Endothelial cell of umbilical vein (primary cell): ENCODE measurements around the gene ALDOA. TPM values are rescaled to one million over a fixed set of nuclear protein-coding genes. Genes with fewer than 3 reads are reported as not detected.
A peak's percentile ranks its signal among the peaks of the same experiment; 100 is the strongest.

Experiments used
- BruUV-seq: library from RNA; stranded (reverse); fragments of 400-500 nt; replicated peaks from 2 replicates; lab custom pipeline; 2021; lab: Mats Ljungman, UMichigan
- CTCF ChIA-PET: fragments of 300-600, 350-600 bp; sonication (Branson Sonifier 250); formaldehyde crosslinking; loops from one replicate; lab custom pipeline; 2021; ENCODE audit warnings: antibody characterized with exemption, inconsistent platforms; lab: Charles Lee
- POLR2A ChIA-PET: fragments of 300-600, 350-600 bp; sonication (Branson Sonifier 250); formaldehyde crosslinking; loops from one replicate; lab custom pipeline; 2021; ENCODE audit warnings: antibody characterized with exemption, inconsistent platforms; lab: Charles Lee
- DNase-seq: peaks from one replicate; pipeline ENCODE4 v3.0.0-alpha.2; 2011; ENCODE audit warnings: low read depth, low spot score
- FAIRE-seq: peaks from 2 replicates; lab custom pipeline; 2011; peaks lifted over from hg19 to GRCh38; lab: Jason Lieb, UNC
- H2AFZ ChIP-seq: 2 replicates; pipeline ENCODE4 v1.6.0; 2012; ENCODE audit warnings: low read depth, low read length, control low read depth, inconsistent platforms
- H3K27ac ChIP-seq: 2 replicates; pipeline ENCODE4 v1.5.1; 2011; ENCODE audit warnings: low read depth, mild to moderate bottlenecking, control low read depth, low read length, moderate library complexity; ENCODE audit not compliant: insufficient read depth
- H3K27me3 ChIP-seq, 2 experiments: 2 replicates each; pipeline versions ENCODE4 v1.6.0 to v1.6.1; 2011; ENCODE audit warnings: low read length in 2 of 2, mixed read lengths in 1 of 2; ENCODE audit not compliant: control insufficient read depth in 2 of 2, insufficient read depth in 2 of 2
- H3K36me3 ChIP-seq, 2 experiments: 2 replicates in 1 of 2; 3 replicates in 1 of 2; pipeline ENCODE4 v1.5.1; 2011; ENCODE audit warnings: low read length in 2 of 2, mild to moderate bottlenecking in 1 of 2, moderate library complexity in 1 of 2; ENCODE audit not compliant: control insufficient read depth in 2 of 2, insufficient read depth in 2 of 2; ENCODE audit errors: extremely low read depth in 1 of 2
- H3K4me1 ChIP-seq: 3 replicates; pipeline ENCODE4 v1.5.1; 2011; ENCODE audit warnings: mild to moderate bottlenecking, low read length; ENCODE audit not compliant: control insufficient read depth, insufficient read depth; ENCODE audit errors: extremely low read depth
- H3K4me2 ChIP-seq: 2 replicates; pipeline ENCODE4 v1.6.1; 2011; ENCODE audit warnings: low read length, control low read depth, mixed read lengths; ENCODE audit not compliant: insufficient read depth
- H3K4me3 ChIP-seq, 3 experiments: fragments of 200-600 bp in 1 of 3; sonication (generic), shearing (Covaris generic) in 1 of 3; replicated peaks in 1 of 3; 2 replicates each; pipeline ENCODE4 v1.5.1; 2011 to 2016; ENCODE audit warnings: control low read depth in 3 of 3, low read length in 3 of 3, mild to moderate bottlenecking in 2 of 3, inconsistent platforms in 1 of 3, low read depth in 1 of 3, moderate library complexity in 1 of 3; ENCODE audit not compliant: insufficient read depth in 1 of 3
- H3K79me2 ChIP-seq: 2 replicates; pipeline ENCODE4 v1.6.0; 2012; ENCODE audit warnings: low read length, inconsistent platforms; ENCODE audit not compliant: control insufficient read depth, insufficient read depth
- H3K9ac ChIP-seq: replicated peaks from 2 replicates; pipeline ENCODE3; 2011; ENCODE audit warnings: low read length, control low read depth; ENCODE audit not compliant: insufficient read depth; ENCODE audit errors: extremely low read depth
- H3K9me1 ChIP-seq: replicated peaks from 3 replicates; pipeline ENCODE4 v1.6.0; 2011; ENCODE audit warnings: mild to moderate bottlenecking, low read length; ENCODE audit not compliant: control insufficient read depth, insufficient read depth; ENCODE audit errors: extremely low read depth
- H3K9me3 ChIP-seq: replicated peaks from 2 replicates; pipeline ENCODE4 v1.5.1; 2012; ENCODE audit warnings: low read length, inconsistent platforms; ENCODE audit not compliant: control insufficient read depth, insufficient read depth
- H4K20me1 ChIP-seq: replicated peaks from 2 replicates; pipeline ENCODE3; 2011; ENCODE audit warnings: mild to moderate bottlenecking, low read length; ENCODE audit not compliant: control insufficient read depth, insufficient read depth; ENCODE audit errors: extremely low read depth
- EZH2 ChIP-seq: IDR thresholded peaks from 2 replicates; pipeline ENCODE4 v1.6.1; 2012; ENCODE audit warnings: borderline replicate concordance, low read depth, mild to moderate bottlenecking, moderate library complexity, low read length, inconsistent platforms; ENCODE audit not compliant: severe bottlenecking
- FOS ChIP-seq: IDR thresholded peaks from 2 replicates; pipeline ENCODE4 v1.6.1; 2011; ENCODE audit warnings: mild to moderate bottlenecking, low read length, moderate library complexity, borderline replicate concordance; ENCODE audit not compliant: insufficient read depth
- GATA2 ChIP-seq: IDR thresholded peaks from 2 replicates; pipeline ENCODE4 v1.7.0; 2011; ENCODE audit warnings: low read depth, mild to moderate bottlenecking, moderate library complexity, mixed read lengths, low read length; ENCODE audit not compliant: insufficient read length, insufficient read depth
- JUN ChIP-seq: IDR thresholded peaks from 2 replicates; pipeline ENCODE4 v1.6.1; 2011; ENCODE audit warnings: borderline replicate concordance, low read depth; ENCODE audit not compliant: insufficient read length, insufficient read depth
- MAX ChIP-seq: IDR thresholded peaks from 2 replicates; pipeline ENCODE4 v1.6.1; 2011; ENCODE audit not compliant: insufficient read depth, insufficient read length
- MYC ChIP-seq: IDR thresholded peaks from one replicate; pipeline ENCODE4 v1.6.1; 2011; ENCODE audit warnings: mild to moderate bottlenecking, low read depth, low read length
- POLR2A ChIP-seq: IDR thresholded peaks from 2 replicates; pipeline ENCODE4 v1.6.1; 2012; ENCODE audit warnings: low read depth, mild to moderate bottlenecking, control low read depth, low read length
- POLR2AphosphoS5 ChIP-seq: IDR thresholded peaks from 2 replicates; pipeline ENCODE4 v1.6.1; 2012; ENCODE audit warnings: low read depth, mild to moderate bottlenecking, control low read depth, low read length, moderate library complexity; ENCODE audit not compliant: insufficient read depth
- dilution Hi-C: fragments of 300-500 bp; cut with MboI; formaldehyde crosslinking; loops from one replicate; pipeline ENCODE4 v1.15.0; 2019; ENCODE audit warnings: low sequenced_read_pairs; ENCODE audit not compliant: extremely low pct_ligation_motif_present
- intact Hi-C: fragments of 100-400 bp; cut with micrococcal nuclease; formaldehyde crosslinking; loops from one replicate; pipeline ENCODE4 v1.10.0; 2022
- polyA plus RNA-seq, 4 experiments: library from polyadenylated mRNA; depleted of rRNA in 3 of 4; stranded (reverse) in 3 of 4; unstranded in 1 of 4; fragments of >200 nt; gene quantifications; 2 replicates each; pipeline versions ENCODE4 v1.2.1 to v1.2.3, GENCODE V29; 2011 to 2012; ENCODE audit warnings: missing spikeins in 1 of 4
- total RNA-seq: library from RNA; stranded (reverse); gene quantifications from 2 replicates; pipeline ENCODE4 v1.2.3, GENCODE V29; 2021
- TF ChIP-seq, protein P1 (sequence below), 2 donors: IDR thresholded peaks; 1 replicate in 1 of 2; 2 replicates in 1 of 2; pipeline ENCODE4 v1.5.1; 2011; ENCODE audit warnings: low read length in 2 of 2, mild to moderate bottlenecking in 2 of 2, moderate library complexity in 2 of 2, control low read depth in 1 of 2, inconsistent platforms in 1 of 2, low read depth in 1 of 2; ENCODE audit not compliant: insufficient read depth in 1 of 2; ENCODE audit errors: extremely low read depth in 1 of 2

Gene ALDOA
- total and polyA plus RNA-seq, 2 donors (not counting 3 experiments of a cell fraction or from before 2014, with no cell fraction given), result 871 to 1,114 TPM

- Histone ChIP-seq H3K79me2 (peaks cover 48% of the 10 kb centered on the region), H3K27ac (peak overlapping the region; percentile 81), H3K9ac (peak overlapping the region; percentile 88), H3K27me3 (no peaks in the 10 kb centered on the region), H3K9me3 (no peaks in the 10 kb centered on the region), H3K4me1 (peaks cover 24% of the 10 kb centered on the region), H3K4me3 (peak overlapping the region in 1 of 3 experiments; percentile 78), H2AFZ (no peak overlapping the region), H3K36me3 (peaks cover 9 to 27% of the 10 kb centered on the region in 2 experiments), H3K9me1 (no peaks in the 10 kb centered on the region), H4K20me1 (no peaks in the 10 kb centered on the region), H3K4me2 (peak overlapping the region; percentile 90)
- POLR2A ChIA-PET, result interaction anchor here (1.9 kb wide), 1 partner anchor 15 kb away, joined by 4 read pairs; no protein-coding TSS in a partner anchor
- dilution Hi-C loops, result no loop called here
- BruUV-seq, result no TSS peak
- CTCF ChIA-PET, result interaction anchor here (1.2 to 3.5 kb wide), 3 partner anchors 11 to 14 kb away, joined by 4 to 23 read pairs (median 8); partner anchors contain the start of genes ALDOA and TBX6
- no peak for DNase-seq
- TF ChIP-seq JUN, result no peak
- TF ChIP-seq EZH2, result no peak
- FAIRE-seq, result no peak
- intact Hi-C loops, result loop anchor here (2.0 kb wide), 1 partner anchor 13 kb away; the partner anchor contains the start of gene TBX6
These were observed 12.1 kb downstream of the ALDOA start for GRCh38 chr16:30077656-30078055.

- peaks cover 24% of the 10 kb centered on the region for H3K4me1 ChIP-seq
- H3K9me3 ChIP-seq, result no peaks in the 10 kb centered on the region
- H3K36me3 ChIP-seq, result peaks cover 13 to 38% of the 10 kb centered on the region in 2 experiments
- peaks cover 48% of the 10 kb centered on the region for H3K79me2 ChIP-seq
- no peaks in the 10 kb centered on the region for H3K9me1 ChIP-seq
- ChIA-PET CTCF (interaction anchor here (2.6 to 3.5 kb wide), 2 partner anchors 13 kb away, joined by 8 to 23 read pairs; partner anchors contain the start of genes ALDOA and TBX6), POLR2A (no interaction called here)
- H3K27me3 ChIP-seq, result no peaks in the 10 kb centered on the region
- no peaks in the 10 kb centered on the region for H4K20me1 ChIP-seq
- DNase-seq, result no peak
- H3K9ac ChIP-seq, result no peak overlapping the region
- H2AFZ ChIP-seq, result no peak overlapping the region
- TF ChIP-seq EZH2, result no peak
- no peak for TF ChIP-seq MAX
- TF ChIP-seq MYC, result no peak
- no peak for TF ChIP-seq FOS
- TF ChIP-seq POLR2AphosphoS5, result no peak
- TF ChIP-seq JUN, result no peak
- TF ChIP-seq, protein P1, sequence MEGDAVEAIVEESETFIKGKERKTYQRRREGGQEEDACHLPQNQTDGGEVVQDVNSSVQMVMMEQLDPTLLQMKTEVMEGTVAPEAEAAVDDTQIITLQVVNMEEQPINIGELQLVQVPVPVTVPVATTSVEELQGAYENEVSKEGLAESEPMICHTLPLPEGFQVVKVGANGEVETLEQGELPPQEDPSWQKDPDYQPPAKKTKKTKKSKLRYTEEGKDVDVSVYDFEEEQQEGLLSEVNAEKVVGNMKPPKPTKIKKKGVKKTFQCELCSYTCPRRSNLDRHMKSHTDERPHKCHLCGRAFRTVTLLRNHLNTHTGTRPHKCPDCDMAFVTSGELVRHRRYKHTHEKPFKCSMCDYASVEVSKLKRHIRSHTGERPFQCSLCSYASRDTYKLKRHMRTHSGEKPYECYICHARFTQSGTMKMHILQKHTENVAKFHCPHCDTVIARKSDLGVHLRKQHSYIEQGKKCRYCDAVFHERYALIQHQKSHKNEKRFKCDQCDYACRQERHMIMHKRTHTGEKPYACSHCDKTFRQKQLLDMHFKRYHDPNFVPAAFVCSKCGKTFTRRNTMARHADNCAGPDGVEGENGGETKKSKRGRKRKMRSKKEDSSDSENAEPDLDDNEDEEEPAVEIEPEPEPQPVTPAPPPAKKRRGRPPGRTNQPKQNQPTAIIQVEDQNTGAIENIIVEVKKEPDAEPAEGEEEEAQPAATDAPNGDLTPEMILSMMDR (IDR thresholded peaks at IDR 0.05; ENCODE audit: extremely low read depth in 1 of 2, insufficient read depth in 1 of 2, low read depth in 1 of 2, low read length in 2 of 2), result no peak
- TF ChIP-seq POLR2A, result no peak
- no peak for TF ChIP-seq GATA2
- no peak for FAIRE-seq
- H3K4me2 ChIP-seq, result no peak overlapping the region
- H3K27ac ChIP-seq, result no peak overlapping the region
- intact Hi-C loops (no loop called here), dilution Hi-C loops (no loop called here)
- no peak overlapping the region for H3K4me3 ChIP-seq
- no TSS peak for BruUV-seq
These were observed 13.2 kb downstream of the ALDOA start for GRCh38 chr16:30078744-30079143.
